Fibroblast of gingiva (primary cell): ENCODE data around the gene EML1.
A peak's percentile ranks its signal among the peaks of the same experiment; 100 is the strongest.

Experiments
- DNase-seq: peaks from one replicate; pipeline ENCODE4 v3.0.0-alpha.2; 2011; ENCODE audit warnings: low read depth

Gene EML1

DNA sequence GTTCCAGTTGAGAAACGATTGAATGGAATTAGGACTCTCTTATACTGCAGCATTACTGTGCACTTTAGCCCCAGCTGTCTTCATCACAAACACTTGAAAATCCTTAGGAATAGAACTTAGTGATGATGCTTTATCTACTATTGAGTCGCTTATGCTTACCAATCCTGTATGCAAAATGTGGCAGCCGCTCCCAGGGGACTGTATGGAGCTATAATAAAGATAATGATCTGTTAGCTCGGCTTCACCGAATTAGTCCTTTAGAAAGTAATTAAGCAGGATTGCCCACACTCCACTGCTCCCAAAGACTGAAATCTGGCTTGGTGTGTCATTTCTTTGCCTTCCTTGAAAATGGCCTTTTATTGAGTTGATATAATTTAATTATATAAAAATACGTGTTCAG, 10.6 kb downstream of the EML1 start:
- no peak for DNase-seq

DNA sequence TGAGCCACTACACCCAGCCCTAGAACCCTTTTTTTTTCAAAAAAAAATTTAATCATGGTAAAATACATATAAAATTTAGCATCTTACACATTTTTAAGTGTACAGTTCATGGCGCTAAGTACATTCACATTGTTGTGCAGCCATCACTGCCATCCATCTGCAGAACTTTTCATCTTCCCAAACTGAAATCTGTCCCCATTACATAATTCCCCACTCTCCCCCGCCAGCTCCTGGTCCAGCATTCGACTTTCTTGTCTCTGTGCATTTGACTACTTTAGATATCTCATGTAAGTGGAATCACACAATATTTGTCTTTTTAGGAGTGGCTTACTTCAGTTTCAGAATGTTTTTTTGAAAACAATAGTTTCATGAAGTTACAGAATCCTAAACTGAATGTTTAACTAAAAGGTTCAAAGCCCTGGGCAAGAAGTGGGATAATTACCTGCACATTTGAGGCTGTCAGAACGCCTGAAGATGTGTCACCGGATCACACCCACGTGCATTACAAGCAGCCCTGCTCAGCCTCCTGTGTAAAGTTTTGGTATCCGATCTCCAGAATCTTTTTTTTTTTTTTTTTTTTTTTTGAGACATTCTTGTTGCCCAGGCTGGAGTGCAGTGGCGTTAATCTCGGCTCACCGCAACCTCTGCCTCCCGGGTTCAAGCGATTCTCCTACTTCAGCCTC, 12.7 kb downstream of the EML1 start:
- no peak for DNase-seq

DNA sequence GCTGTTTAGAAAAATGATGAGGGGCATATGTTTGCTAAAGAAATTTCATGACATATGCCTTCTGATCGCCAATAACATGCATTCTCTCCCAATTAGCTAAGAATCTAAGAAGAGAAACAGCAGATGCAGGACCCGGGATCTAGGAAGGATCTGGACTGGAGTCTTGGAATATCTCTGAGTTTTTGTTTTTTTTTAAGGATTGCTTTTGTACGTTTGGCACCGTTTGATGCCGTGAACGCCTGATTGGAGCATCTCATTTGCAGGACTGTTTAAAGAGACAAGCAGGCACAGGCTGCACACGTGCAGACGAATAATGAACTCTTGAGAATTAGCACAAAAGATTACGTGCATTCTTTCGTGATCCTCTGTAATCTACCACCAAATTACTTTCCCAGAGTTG, 13.6 kb downstream of the EML1 start:
- DNase-seq, result no peak

DNA sequence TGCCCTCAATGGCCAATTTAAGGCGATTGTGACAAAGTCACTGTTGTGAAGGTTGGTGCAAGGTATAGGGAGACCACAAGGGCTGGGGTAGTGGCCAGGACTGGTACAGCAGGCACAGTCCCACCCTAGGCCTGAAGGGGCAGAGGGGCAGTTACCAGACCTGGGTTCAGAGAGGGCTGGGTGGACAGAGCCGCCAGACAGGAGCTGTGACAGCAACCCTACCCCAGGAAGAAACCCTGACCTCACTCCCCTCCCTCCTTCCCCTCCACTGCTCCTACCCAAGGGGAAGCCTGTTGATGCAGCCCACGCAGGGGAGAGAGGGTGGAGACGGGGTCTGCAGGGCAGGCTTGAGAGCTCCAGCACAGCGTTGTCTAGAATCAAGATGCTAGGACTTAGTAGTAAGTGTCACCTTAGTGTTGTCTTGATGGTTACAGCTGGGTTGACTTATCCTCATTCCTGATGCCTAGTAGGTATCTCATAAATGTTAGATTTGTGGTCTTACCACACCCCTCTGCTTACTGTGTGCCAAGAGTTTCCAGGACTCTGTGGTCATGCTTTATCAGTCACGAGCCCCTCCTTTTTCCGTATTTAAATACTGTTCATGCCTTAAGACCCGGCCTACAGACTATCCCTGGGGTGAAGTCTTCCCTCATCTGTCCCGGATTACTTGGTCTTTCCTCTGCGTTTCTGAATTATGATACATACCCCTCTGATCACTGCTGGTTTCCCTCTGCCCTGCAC, 14.4 kb downstream of the EML1 start:
- DNase-seq, result no peak

DNA sequence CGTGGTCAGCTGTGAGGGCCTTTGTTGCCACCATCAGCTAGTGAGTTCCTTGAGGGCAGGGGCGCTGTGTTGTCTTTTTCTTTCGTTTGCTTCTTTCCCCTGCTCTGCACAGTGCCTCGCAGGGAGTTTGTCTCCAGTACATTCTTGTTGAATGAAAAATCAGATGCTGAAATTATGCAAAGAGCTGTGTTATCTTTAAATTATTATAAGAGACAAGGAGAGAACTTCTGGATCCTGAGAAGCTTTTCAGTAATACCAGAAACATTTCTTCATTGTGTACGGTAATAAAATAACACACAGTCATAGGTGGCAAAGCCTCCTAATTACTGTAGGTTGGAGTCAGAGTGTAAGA, 14.9 kb downstream of the EML1 start:
- DNase-seq, result no peak

GRCh38 chr14:99808515-99808914, 15.3 kb downstream of the EML1 start:
- DNase-seq, result peak; percentile 34

DNA sequence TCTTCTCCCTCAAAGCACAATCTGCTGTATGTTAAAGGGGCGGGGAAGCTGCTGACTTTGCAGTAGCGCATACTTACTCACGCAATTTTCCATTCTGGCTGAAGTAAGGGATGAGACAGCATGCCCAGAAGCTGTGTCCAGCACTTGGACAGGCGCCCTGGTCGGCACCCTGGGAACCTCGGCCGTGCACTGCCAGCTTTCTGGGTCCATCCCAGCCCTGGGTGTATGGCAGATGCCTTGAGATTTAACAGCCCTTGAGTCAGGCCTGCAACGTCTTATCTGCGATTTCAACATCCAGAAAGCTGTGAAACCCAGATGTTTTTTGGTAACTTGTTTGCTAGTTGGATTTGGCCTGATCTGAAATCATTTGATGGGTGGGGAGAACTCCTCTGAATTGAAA, 16.1 kb downstream of the EML1 start:
- peak; percentile 98 for DNase-seq

- no peak for DNase-seq
Observed at GRCh38 chr14:99809859-99810558, 16.8 kb downstream of the EML1 start.

DNA sequence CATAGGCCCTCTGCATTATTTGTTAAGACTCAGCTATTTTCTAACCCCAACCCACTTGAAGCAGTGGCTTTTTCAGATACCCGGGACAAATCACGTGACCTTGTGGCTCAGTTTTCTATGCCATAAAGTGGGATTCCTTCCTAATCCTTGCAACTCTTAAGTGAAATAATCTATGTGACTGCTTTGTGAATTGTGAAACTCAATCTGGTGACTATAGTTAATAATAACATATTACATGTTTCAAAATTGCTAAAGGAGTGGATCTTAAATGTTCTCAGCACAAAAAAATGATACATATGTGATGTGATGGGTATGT, 17.3 kb downstream of the EML1 start:
- peak; percentile 17 for DNase-seq

- DNase-seq, result no peak
Observed at GRCh38 chr14:99812096-99812750, 19.0 kb downstream of the EML1 start.

- no peak for DNase-seq
Observed at GRCh38 chr14:99812892-99813291, 19.7 kb downstream of the EML1 start.

- no peak for DNase-seq
Observed at GRCh38 chr14:99815696-99816095, 22.5 kb downstream of the EML1 start.

- no peak for DNase-seq
Observed at GRCh38 chr14:99816217-99816616, 23.0 kb downstream of the EML1 start.

GRCh38 chr14:99816642-99817041, 23.4 kb downstream of the EML1 start:
- DNase-seq, result no peak

DNA sequence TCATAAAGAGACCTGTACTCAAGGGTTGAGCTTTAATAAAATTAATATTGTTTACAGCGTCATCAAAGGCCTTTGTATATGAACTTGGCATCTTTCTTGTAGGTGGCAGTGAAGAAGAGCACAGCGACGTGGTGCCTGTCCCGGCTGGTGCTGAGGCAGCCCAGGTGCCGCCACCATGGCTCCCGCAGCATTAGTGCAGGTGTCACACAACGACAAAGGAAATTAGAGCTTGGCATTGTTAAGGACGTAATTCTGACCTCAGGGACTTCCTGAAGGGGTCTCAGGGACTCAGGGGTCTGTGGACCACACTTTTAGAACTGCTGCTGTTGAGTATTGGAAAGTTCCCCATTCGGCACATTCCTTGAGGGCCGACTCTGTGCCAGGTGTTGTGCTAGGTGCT, 24.1 kb downstream of the EML1 start:
- DNase-seq, result no peak

- no peak for DNase-seq
Observed at GRCh38 chr14:99818503-99819036, 25.4 kb downstream of the EML1 start.

DNA sequence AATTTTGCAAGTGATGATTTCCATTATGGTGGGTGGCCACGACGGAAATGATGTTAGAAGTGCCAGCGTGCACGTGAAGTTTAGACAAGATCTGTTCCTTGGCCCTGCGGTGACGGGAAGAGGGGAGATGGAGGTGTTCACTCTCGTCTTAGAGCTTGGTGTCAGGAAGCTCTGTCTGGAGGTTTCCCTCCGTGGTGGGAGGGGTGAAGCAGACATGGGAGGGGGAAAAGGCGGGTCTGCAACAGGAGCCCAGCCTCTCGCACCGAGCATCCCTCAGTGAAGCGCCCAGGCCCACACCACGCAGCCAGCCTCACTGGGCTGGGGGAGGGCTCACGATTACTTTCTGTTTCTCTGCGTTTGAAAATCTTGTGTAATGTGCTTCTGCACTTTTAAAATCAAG, 26.3 kb downstream of the EML1 start:
- DNase-seq, result no peak

DNA sequence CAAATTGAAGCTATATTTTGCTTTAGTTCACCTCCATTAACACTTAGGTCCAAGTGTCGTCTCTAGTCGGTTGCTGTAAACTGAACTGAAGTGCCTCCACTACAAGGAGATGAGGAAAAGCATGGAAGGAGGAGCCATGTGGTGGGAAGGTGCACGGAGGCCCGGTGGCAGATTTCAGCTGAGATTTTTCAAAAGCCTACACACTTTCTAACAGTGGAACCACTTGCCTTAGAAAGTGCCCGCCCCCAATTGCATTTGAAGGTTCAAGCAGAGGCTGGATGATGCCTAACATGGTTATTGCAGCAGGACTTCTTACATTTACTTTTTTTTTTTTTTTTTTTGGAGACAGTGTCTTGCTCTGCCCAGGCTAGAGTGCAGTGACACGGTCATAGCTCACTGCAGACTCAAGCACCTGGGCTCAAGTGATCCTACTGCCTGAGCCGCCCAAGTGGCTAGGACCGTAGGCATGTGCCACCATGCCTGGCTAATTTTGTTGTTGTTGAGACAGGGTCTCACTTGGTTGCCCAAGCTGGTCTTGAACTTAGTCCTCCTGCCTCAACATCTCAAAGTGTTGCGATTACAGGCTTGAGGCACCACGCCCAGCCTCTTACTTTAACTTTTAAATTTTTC, 27.6 kb downstream of the EML1 start:
- no peak for DNase-seq

DNA sequence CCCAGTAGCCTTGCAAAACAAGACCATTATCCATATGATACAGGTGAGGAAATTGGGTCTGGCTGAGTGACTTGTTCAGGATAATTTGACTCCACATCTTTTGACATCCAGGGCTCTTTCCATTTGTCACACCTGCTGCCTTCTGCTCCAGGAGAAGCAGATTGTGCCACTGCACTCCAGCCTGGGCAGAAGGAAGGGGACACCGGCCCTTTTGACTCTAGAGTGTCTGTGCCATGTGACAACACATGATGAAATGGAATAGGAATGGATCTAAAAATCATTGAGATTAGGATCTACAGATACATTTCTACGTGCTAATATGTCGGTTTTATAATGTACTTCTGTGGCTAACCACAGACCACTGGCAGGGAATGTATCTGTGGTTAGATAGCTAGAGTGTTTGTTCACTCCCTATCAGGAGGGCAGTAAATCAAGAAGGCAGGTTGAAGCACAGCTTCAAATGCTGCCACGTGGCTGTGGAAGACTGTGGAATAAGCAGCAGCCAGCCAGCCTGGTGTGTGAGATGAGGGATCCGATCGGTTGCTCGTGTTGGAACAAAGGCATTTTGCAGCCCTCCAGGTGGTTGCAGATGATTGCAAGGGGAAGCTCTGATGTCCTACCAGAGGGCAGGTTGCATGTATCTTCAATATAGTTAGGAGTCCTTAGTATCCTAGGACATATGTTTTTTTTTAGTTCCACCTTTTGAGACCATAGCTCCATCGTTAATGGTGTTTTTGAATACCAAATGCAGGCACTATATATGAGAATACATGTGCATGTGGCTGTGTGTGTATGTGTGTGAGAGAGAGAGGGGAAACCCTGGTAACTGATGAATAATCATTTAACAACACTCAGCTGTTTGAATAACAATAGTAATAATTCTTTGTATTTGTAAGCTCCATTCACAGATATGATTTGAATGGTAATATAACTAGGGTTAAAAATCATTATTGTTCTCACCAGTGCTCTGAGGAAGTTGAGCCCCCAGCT, 28.6 kb downstream of the EML1 start:
- no peak for DNase-seq

- no peak for DNase-seq
Observed at GRCh38 chr14:99822800-99823455, 29.7 kb downstream of the EML1 start.
